GM19455 (cell line): Measurements from ENCODE around the gene C2CD3.

ENCODE experiments used
- ATAC-seq: cut with Tn5 transposase; IDR thresholded peaks from one replicate; pipeline ENCODE4 v1.9.1; 2021; ENCODE audit not compliant: unreplicated experiment

C2CD3 gene

GRCh38 chr11:73983741-73984538 lies 186.9 kb downstream of the C2CD3 start:
- no peak for ATAC-seq

GRCh38 chr11:73982990-73983740 lies 187.6 kb downstream of the C2CD3 start:
- peak; percentile 72 for ATAC-seq

- ATAC-seq, result peak; percentile 66
These were observed 188.2 kb downstream of the C2CD3 start, which contains the start of gene UCP2 for GRCh38 chr11:73982595-73982989. Gene UCP2 (minus strand): TSS chr11:73982843. CDS start chr11:73978378, 4,465 bp downstream.

- no peak for ATAC-seq
These were observed 189.6 kb downstream of the C2CD3 start for GRCh38 chr11:73981051-73981805.

GRCh38 chr11:73980001-73980961 lies 190.5 kb downstream of the C2CD3 start:
- peak; percentile 40 for ATAC-seq

- no peak for ATAC-seq
These were observed 192.2 kb downstream of the C2CD3 start for GRCh38 chr11:73978576-73979086.

GRCh38 chr11:73977856-73978519 lies 192.8 kb downstream of the C2CD3 start:
- ATAC-seq, result no peak

GRCh38 chr11:73976451-73977151 lies 194.2 kb downstream of the C2CD3 start:
- no peak for ATAC-seq

- no peak for ATAC-seq
These were observed 195.4 kb downstream of the C2CD3 start for GRCh38 chr11:73975479-73975757.

- ATAC-seq, result no peak
These were observed 196.0 kb downstream of the C2CD3 start for GRCh38 chr11:73974604-73975478.

- ATAC-seq, result no peak
These were observed 198.0 kb downstream of the C2CD3 start for GRCh38 chr11:73972620-73973449.

- ATAC-seq, result no peak
These were observed 198.6 kb downstream of the C2CD3 start for GRCh38 chr11:73972187-73972586.

- ATAC-seq, result no peak
These were observed 199.6 kb downstream of the C2CD3 start for GRCh38 chr11:73971175-73971719.

- no peak for ATAC-seq
These were observed 200.6 kb downstream of the C2CD3 start for GRCh38 chr11:73969991-73970800.

- ATAC-seq, result no peak
These were observed 201.7 kb downstream of the C2CD3 start for GRCh38 chr11:73969091-73969490.

- ATAC-seq, result no peak
These were observed 202.3 kb downstream of the C2CD3 start for GRCh38 chr11:73968356-73968966.
